HEK293 (cell line): ENCODE measurements around the gene DUSP14.

Experiments used
- IKZF3 ChIP-seq: fragments of 450-650 bp; IDR thresholded peaks from 2 replicates; pipeline ENCODE4 v1.5.0; 2018; ENCODE audit warnings: missing biosample characterization, mild to moderate bottlenecking, missing genetic modification characterization, moderate library complexity
- KLF16 ChIP-seq: fragments of 450-650 bp; formaldehyde crosslinking; IDR thresholded peaks from 2 replicates; pipeline ENCODE4 v1.5.1; 2017; ENCODE audit warnings: missing biosample characterization, missing genetic modification characterization
- MZF1 ChIP-seq: fragments of 450-650 bp; formaldehyde crosslinking; IDR thresholded peaks from 2 replicates; pipeline ENCODE4 v1.5.1; 2017; ENCODE audit warnings: missing biosample characterization, missing genetic modification characterization, borderline replicate concordance
- SALL2 ChIP-seq: fragments of 450-650 bp; formaldehyde crosslinking; IDR thresholded peaks from 2 replicates; pipeline ENCODE4 v1.5.0; 2017; ENCODE audit warnings: missing biosample characterization, mild to moderate bottlenecking, missing genetic modification characterization, borderline replicate concordance
- SP7 ChIP-seq: fragments of 450-650 bp; formaldehyde crosslinking; IDR thresholded peaks from 2 replicates; pipeline ENCODE4 v1.5.1; 2016; ENCODE audit warnings: missing biosample characterization, missing genetic modification characterization
- YY1 ChIP-seq: fragments of 450-650 bp; formaldehyde crosslinking; IDR thresholded peaks from 2 replicates; pipeline ENCODE4 v1.5.1; 2018; ENCODE audit warnings: missing biosample characterization, missing genetic modification characterization
- ZBTB17 ChIP-seq: fragments of 450-650 bp; formaldehyde crosslinking; IDR thresholded peaks from 2 replicates; pipeline ENCODE4 v1.5.1; 2016; ENCODE audit warnings: missing biosample characterization, missing genetic modification characterization
- ZBTB7A ChIP-seq: fragments of 450-650 bp; formaldehyde crosslinking; IDR thresholded peaks from 2 replicates; pipeline ENCODE4 v1.5.1; 2016; ENCODE audit warnings: low read depth, missing biosample characterization, missing genetic modification characterization
- ZBTB8A ChIP-seq: fragments of 450-650 bp; formaldehyde crosslinking; IDR thresholded peaks from 2 replicates; pipeline ENCODE4 v1.5.1; 2016; ENCODE audit warnings: missing biosample characterization, missing genetic modification characterization
- ZIC2 ChIP-seq: fragments of 450-650 bp; formaldehyde crosslinking; IDR thresholded peaks from 2 replicates; pipeline ENCODE4 v1.5.1; 2016; ENCODE audit warnings: missing biosample characterization, missing genetic modification characterization
- ZNF10 ChIP-seq: fragments of 450-650 bp; formaldehyde crosslinking; IDR thresholded peaks from 2 replicates; pipeline ENCODE4 v1.5.1; 2017; ENCODE audit warnings: missing biosample characterization, missing genetic modification characterization
- ZNF157 ChIP-seq: fragments of 450-650 bp; formaldehyde crosslinking; IDR thresholded peaks from 2 replicates; pipeline ENCODE4 v1.5.1; 2016; ENCODE audit warnings: missing biosample characterization, missing genetic modification characterization
- ZNF211 ChIP-seq: fragments of 450-650 bp; formaldehyde crosslinking; IDR thresholded peaks from 2 replicates; pipeline ENCODE4 v1.5.1; 2016; ENCODE audit warnings: low read depth, missing biosample characterization, missing genetic modification characterization
- ZNF510 ChIP-seq: fragments of 450-650 bp; formaldehyde crosslinking; IDR thresholded peaks from 2 replicates; pipeline ENCODE4 v1.5.1; 2018; ENCODE audit warnings: mild to moderate bottlenecking, missing genetic modification characterization, missing biosample characterization; ENCODE audit not compliant: insufficient replicate concordance
- ZNF514 ChIP-seq: fragments of 450-650 bp; formaldehyde crosslinking; IDR thresholded peaks from 2 replicates; pipeline ENCODE4 v1.5.1; 2016; ENCODE audit warnings: missing biosample characterization, missing genetic modification characterization
- ZNF560 ChIP-seq: fragments of 450-650 bp; formaldehyde crosslinking; IDR thresholded peaks from 2 replicates; pipeline ENCODE4 v1.5.1; 2017; ENCODE audit warnings: missing biosample characterization, missing genetic modification characterization, borderline replicate concordance
- ZNF626 ChIP-seq: fragments of 450-650 bp; sonication (Bioruptor Pico); formaldehyde crosslinking; IDR thresholded peaks from 2 replicates; pipeline ENCODE4 v1.5.1; 2018; ENCODE audit warnings: missing biosample characterization, missing genetic modification characterization, inconsistent platforms
- ZNF670 ChIP-seq: fragments of 450-650 bp; formaldehyde crosslinking; IDR thresholded peaks from 2 replicates; pipeline ENCODE4 v1.5.1; 2016; ENCODE audit warnings: missing biosample characterization, missing genetic modification characterization, low read depth
- ZNF677 ChIP-seq: fragments of 450-650 bp; IDR thresholded peaks from 2 replicates; pipeline ENCODE4 v1.5.0; 2018; ENCODE audit warnings: missing biosample characterization, mild to moderate bottlenecking, missing genetic modification characterization, moderate library complexity
- ZSCAN16 ChIP-seq: fragments of 450-650 bp; formaldehyde crosslinking; IDR thresholded peaks from 2 replicates; pipeline ENCODE4 v1.5.1; 2016; ENCODE audit warnings: missing biosample characterization, missing genetic modification characterization
- ZXDB ChIP-seq: fragments of 450-650 bp; formaldehyde crosslinking; IDR thresholded peaks from 2 replicates; pipeline ENCODE4 v1.5.1; 2016; ENCODE audit warnings: missing biosample characterization, missing genetic modification characterization
- TF ChIP-seq, protein P1 (sequence below): fragments of 450-650 bp; formaldehyde crosslinking; IDR thresholded peaks from 2 replicates; pipeline ENCODE4 v1.5.0; 2017; ENCODE audit warnings: missing biosample characterization, missing genetic modification characterization, borderline replicate concordance
- TF ChIP-seq, protein P2 (sequence below): fragments of 450-650 bp; formaldehyde crosslinking; IDR thresholded peaks from 2 replicates; pipeline ENCODE4 v1.5.1; 2017; ENCODE audit warnings: missing biosample characterization, missing genetic modification characterization
- TF ChIP-seq, protein P3 (sequence below): fragments of 450-650 bp; formaldehyde crosslinking; IDR thresholded peaks from 2 replicates; pipeline ENCODE4 v1.5.1; 2016; ENCODE audit warnings: missing biosample characterization, missing genetic modification characterization
- TF ChIP-seq, protein P4 (sequence below): fragments of 450-650 bp; formaldehyde crosslinking; IDR thresholded peaks from 2 replicates; pipeline ENCODE4 v1.5.1; 2017; ENCODE audit warnings: missing biosample characterization, missing genetic modification characterization
- TF ChIP-seq, protein P5 (sequence below): fragments of 450-650 bp; formaldehyde crosslinking; IDR thresholded peaks from 2 replicates; pipeline ENCODE4 v1.5.1; 2016; ENCODE audit warnings: missing biosample characterization, missing genetic modification characterization
- TF ChIP-seq, protein P6 (sequence below): sonication (generic); formaldehyde crosslinking; IDR thresholded peaks from 2 replicates; pipeline ENCODE4 v1.8.1; 2022; ENCODE audit warnings: mild to moderate bottlenecking, moderate library complexity, missing genetic modification reagents
- TF ChIP-seq, protein P7 (sequence below): fragments of 450-650 bp; formaldehyde crosslinking; IDR thresholded peaks from 2 replicates; pipeline ENCODE4 v1.5.1; 2016; ENCODE audit warnings: missing biosample characterization, missing genetic modification characterization

Gene DUSP14

DNA sequence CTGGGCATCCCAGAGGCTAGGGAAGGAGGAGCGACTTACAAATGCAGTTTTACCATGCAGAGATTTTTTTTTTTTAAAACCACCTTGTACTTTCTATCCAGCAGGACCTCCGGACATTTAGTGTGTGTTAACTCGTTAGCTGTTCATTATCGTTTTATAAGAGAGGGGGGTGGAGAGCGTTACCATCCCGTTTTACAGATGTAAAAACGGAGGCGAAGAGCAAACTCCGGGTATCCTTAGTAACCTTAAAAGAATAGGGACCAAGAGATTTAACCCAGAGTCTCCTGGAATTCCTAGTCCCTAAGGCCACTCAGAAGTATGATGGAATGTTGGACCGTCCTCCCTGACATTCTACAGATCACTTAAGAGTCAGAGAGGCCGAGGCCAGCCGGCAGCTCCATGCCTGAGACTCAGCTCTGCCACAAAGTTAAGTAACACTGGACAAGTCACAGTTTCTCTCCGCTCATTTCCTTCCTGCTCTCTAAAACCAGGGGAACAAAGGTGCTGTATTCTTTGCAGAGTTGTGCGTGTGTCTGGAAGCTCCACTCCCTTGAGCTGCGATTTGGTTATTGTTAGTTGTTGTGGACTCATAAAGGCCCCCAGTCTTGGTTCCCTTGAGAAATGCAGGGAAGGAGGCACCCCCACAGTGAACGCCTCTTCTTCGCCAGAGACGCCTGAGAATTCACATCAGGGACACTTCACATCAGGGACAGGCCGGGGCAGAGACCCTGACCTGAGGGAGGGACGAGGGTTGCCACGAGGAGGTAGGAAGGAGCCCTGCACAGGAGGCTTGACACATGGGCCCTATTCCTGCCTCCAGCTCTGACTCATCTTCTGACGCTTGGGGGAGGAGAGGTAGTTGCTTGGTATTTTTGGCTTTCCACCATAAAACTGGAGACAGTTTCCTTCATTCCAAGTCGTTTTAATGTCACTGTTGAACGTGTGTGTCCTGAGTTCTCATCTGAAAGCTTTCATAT lies 1.2 kb downstream of the DUSP14 start (continued):
- TF ChIP-seq, protein P1, sequence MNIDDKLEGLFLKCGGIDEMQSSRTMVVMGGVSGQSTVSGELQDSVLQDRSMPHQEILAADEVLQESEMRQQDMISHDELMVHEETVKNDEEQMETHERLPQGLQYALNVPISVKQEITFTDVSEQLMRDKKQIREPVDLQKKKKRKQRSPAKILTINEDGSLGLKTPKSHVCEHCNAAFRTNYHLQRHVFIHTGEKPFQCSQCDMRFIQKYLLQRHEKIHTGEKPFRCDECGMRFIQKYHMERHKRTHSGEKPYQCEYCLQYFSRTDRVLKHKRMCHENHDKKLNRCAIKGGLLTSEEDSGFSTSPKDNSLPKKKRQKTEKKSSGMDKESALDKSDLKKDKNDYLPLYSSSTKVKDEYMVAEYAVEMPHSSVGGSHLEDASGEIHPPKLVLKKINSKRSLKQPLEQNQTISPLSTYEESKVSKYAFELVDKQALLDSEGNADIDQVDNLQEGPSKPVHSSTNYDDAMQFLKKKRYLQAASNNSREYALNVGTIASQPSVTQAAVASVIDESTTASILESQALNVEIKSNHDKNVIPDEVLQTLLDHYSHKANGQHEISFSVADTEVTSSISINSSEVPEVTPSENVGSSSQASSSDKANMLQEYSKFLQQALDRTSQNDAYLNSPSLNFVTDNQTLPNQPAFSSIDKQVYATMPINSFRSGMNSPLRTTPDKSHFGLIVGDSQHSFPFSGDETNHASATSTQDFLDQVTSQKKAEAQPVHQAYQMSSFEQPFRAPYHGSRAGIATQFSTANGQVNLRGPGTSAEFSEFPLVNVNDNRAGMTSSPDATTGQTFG (tag by site-specific recombination) = no peak
- TF ChIP-seq ZNF514 (tag by site-specific recombination) = no peak
- TF ChIP-seq ZBTB17 = peak; percentile 77
- no peak for TF ChIP-seq ZNF157 (tag by site-specific recombination)
- TF ChIP-seq, protein P2, sequence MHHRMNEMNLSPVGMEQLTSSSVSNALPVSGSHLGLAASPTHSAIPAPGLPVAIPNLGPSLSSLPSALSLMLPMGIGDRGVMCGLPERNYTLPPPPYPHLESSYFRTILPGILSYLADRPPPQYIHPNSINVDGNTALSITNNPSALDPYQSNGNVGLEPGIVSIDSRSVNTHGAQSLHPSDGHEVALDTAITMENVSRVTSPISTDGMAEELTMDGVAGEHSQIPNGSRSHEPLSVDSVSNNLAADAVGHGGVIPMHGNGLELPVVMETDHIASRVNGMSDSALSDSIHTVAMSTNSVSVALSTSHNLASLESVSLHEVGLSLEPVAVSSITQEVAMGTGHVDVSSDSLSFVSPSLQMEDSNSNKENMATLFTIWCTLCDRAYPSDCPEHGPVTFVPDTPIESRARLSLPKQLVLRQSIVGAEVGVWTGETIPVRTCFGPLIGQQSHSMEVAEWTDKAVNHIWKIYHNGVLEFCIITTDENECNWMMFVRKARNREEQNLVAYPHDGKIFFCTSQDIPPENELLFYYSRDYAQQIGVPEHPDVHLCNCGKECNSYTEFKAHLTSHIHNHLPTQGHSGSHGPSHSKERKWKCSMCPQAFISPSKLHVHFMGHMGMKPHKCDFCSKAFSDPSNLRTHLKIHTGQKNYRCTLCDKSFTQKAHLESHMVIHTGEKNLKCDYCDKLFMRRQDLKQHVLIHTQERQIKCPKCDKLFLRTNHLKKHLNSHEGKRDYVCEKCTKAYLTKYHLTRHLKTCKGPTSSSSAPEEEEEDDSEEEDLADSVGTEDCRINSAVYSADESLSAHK = no peak
- TF ChIP-seq SALL2 = no peak
- TF ChIP-seq, protein P3, sequence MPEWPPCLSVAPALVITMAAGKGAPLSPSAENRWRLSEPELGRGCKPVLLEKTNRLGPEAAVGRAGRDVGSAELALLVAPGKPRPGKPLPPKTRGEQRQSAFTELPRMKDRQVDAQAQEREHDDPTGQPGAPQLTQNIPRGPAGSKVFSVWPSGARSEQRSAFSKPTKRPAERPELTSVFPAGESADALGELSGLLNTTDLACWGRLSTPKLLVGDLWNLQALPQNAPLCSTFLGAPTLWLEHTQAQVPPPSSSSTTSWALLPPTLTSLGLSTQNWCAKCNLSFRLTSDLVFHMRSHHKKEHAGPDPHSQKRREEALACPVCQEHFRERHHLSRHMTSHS (tag by site-specific recombination) = no peak
- no peak for TF ChIP-seq ZNF510 (tag by site-specific recombination)
- TF ChIP-seq ZNF670 = no peak
- no peak for TF ChIP-seq YY1 (tag by site-specific recombination)
- TF ChIP-seq, protein P4, sequence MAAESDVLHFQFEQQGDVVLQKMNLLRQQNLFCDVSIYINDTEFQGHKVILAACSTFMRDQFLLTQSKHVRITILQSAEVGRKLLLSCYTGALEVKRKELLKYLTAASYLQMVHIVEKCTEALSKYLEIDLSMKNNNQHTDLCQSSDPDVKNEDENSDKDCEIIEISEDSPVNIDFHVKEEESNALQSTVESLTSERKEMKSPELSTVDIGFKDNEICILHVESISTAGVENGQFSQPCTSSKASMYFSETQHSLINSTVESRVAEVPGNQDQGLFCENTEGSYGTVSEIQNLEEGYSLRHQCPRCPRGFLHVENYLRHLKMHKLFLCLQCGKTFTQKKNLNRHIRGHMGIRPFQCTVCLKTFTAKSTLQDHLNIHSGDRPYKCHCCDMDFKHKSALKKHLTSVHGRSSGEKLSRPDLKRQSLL (tag by site-specific recombination) = no peak
- TF ChIP-seq MZF1 (tag by site-specific recombination) = no peak
- TF ChIP-seq KLF16 = no peak
- peak; percentile 52; the same call in 1 of the 2 replicates for TF ChIP-seq SP7
- no peak; the same call in 1 of the 2 replicates for TF ChIP-seq ZBTB8A (tag by site-specific recombination)
- TF ChIP-seq, protein P5, sequence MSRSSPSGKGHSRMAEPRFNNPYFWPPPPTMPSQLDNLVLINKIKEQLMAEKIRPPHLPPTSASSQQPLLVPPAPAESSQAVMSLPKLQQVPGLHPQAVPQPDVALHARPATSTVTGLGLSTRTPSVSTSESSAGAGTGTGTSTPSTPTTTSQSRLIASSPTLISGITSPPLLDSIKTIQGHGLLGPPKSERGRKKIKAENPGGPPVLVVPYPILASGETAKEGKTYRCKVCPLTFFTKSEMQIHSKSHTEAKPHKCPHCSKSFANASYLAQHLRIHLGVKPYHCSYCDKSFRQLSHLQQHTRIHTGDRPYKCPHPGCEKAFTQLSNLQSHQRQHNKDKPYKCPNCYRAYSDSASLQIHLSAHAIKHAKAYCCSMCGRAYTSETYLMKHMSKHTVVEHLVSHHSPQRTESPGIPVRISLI (tag by site-specific recombination) = no peak
- TF ChIP-seq, protein P6, sequence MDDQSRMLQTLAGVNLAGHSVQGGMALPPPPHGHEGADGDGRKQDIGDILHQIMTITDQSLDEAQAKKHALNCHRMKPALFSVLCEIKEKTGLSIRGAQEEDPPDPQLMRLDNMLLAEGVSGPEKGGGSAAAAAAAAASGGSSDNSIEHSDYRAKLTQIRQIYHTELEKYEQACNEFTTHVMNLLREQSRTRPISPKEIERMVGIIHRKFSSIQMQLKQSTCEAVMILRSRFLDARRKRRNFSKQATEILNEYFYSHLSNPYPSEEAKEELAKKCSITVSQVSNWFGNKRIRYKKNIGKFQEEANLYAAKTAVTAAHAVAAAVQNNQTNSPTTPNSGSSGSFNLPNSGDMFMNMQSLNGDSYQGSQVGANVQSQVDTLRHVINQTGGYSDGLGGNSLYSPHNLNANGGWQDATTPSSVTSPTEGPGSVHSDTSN (CRISPR knock-in tag) = no peak
- TF ChIP-seq IKZF3 (tag by site-specific recombination) = peak; percentile 71; the same call in 1 of the 2 replicates
- TF ChIP-seq ZBTB7A (tag by site-specific recombination) = no peak
- TF ChIP-seq ZNF10 = no peak
- no peak for TF ChIP-seq ZNF626 (tag by site-specific recombination)
- TF ChIP-seq ZNF677 (tag by site-specific recombination) = no peak
- TF ChIP-seq ZNF560 = no peak
- peak; percentile 38; the same call in 1 of the 2 replicates for TF ChIP-seq ZIC2 (tag by site-specific recombination)
- TF ChIP-seq ZXDB (tag by site-specific recombination) = peak; percentile 34; the same call in 1 of the 2 replicates
- TF ChIP-seq, protein P7, sequence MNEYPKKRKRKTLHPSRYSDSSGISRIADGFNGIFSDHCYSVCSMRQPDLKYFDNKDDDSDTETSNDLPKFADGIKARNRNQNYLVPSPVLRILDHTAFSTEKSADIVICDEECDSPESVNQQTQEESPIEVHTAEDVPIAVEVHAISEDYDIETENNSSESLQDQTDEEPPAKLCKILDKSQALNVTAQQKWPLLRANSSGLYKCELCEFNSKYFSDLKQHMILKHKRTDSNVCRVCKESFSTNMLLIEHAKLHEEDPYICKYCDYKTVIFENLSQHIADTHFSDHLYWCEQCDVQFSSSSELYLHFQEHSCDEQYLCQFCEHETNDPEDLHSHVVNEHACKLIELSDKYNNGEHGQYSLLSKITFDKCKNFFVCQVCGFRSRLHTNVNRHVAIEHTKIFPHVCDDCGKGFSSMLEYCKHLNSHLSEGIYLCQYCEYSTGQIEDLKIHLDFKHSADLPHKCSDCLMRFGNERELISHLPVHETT (tag by site-specific recombination) = no peak
- TF ChIP-seq ZNF211 (tag by site-specific recombination) = no peak
- no peak; the same call in 1 of the 2 replicates for TF ChIP-seq ZSCAN16 (tag by site-specific recombination)
